Measurements from ENCODE around the gene TENM4. TPM values are rescaled to one million over a fixed set of nuclear protein-coding genes. Genes with fewer than 3 reads are reported as not detected.

TENM4 gene
- total and polyA plus RNA-seq, 2 of the 8 experiments (the other 6 are each of a cell fraction or from before 2014, with no cell fraction given) = 3.5 to 7.2 TPM

GRCh38 chr11:79030448-79030847 is 410.4 kb downstream of the TENM4 start:
- no peak overlapping the region for H3K27ac ChIP-seq (ENCODE audit: low read depth, low read length)
- no peak overlapping the region for H2AK5ac ChIP-seq (ENCODE audit: low read depth, low read length)
- H4K5ac ChIP-seq (ENCODE audit: insufficient read length, low read depth, low read length) = no peak overlapping the region
- H2BK15ac ChIP-seq (ENCODE audit: low read length) = no peak overlapping the region
- no peak overlapping the region for H3K4me2 ChIP-seq (ENCODE audit: insufficient read depth in 1 of 2, low read depth in 2 of 2, low read length in 2 of 2)
- H3K27me3 ChIP-seq (replicated peaks in 1 of 4; ENCODE audit: control insufficient read depth in 3 of 4, extremely low read depth in 1 of 4, insufficient read depth in 3 of 4, low read length in 3 of 4) = no peaks in the 10 kb centered on the region
- H3K79me1 ChIP-seq (ENCODE audit: low read depth, low read length) = no peaks in the 10 kb centered on the region
- ChIA-PET POLR2A (ENCODE audit: partially characterized antibody) (no interaction called here), CTCF (ENCODE audit: partially characterized antibody) (interaction anchor here (1.0 to 1.3 kb wide), 4 partner anchors 13 to 195 kb away, joined by 3 to 4 read pairs (median 3); no protein-coding TSS in a partner anchor)
- no peak overlapping the region for H3K18ac ChIP-seq (ENCODE audit: extremely low read depth, low read length)
- H2BK5ac ChIP-seq (ENCODE audit: low read depth, low read length) = no peak overlapping the region
- H3K14ac ChIP-seq (ENCODE audit: insufficient read length) = no peak overlapping the region
- no peak overlapping the region for H3K4me3 ChIP-seq (ENCODE audit: extremely low read depth in 1 of 4, insufficient read depth in 2 of 4, low read depth in 3 of 4, low read length in 4 of 4)
- H3K23me2 ChIP-seq (ENCODE audit: low read depth, low read length) = no peaks in the 10 kb centered on the region
- H4K20me1 ChIP-seq (replicated peaks in 1 of 2; ENCODE audit: control insufficient read depth in 1 of 2, insufficient read depth in 2 of 2, low read length in 2 of 2) = no peaks in the 10 kb centered on the region
- no peak overlapping the region for H2AFZ ChIP-seq (ENCODE audit: low read length)
- TF ChIP-seq TAF7 (optimal IDR thresholded peaks at IDR 0.05; ENCODE audit: borderline replicate concordance, low read depth, low read length) (no peak), SIN3A (conservative IDR thresholded peaks at IDR 0.05 in 1 of 2, IDR thresholded peaks at IDR 0.05 in 1 of 2; ENCODE audit: low read depth in 1 of 2, low read length in 2 of 2) (no peak), SAP30 (IDR thresholded peaks at IDR 0.05; ENCODE audit: insufficient read depth, insufficient replicate concordance, low read length) (no peak), ZNF274 (IDR thresholded peaks at IDR 0.05; ENCODE audit: borderline replicate concordance, extremely low read depth, low read length) (no peak)
- no peaks in the 10 kb centered on the region for H3K9me3 ChIP-seq (ENCODE audit: insufficient read depth in 2 of 2, low read depth in 1 of 2, low read length in 1 of 2)
- H3K4me1 ChIP-seq (replicated peaks in 1 of 4; ENCODE audit: control insufficient read depth in 3 of 4, insufficient read depth in 4 of 4, low read length in 3 of 4) = peaks cover 0 to 5% (median 2%) of the 10 kb centered on the region in 4 experiments; a peak in 2 of 7 replicates
- no peak overlapping the region for H3K56ac ChIP-seq (replicated peaks; ENCODE audit: insufficient read length, low read depth, low read length)
- no peak overlapping the region for H3K23ac ChIP-seq (ENCODE audit: insufficient read length)
- H3K79me2 ChIP-seq (ENCODE audit: control insufficient read depth in 1 of 2, insufficient read depth in 2 of 2, low read length in 2 of 2) = no peaks in the 10 kb centered on the region
- no peak overlapping the region for H3K9ac ChIP-seq (replicated peaks in 1 of 4; ENCODE audit: extremely low read depth in 1 of 4, low read depth in 3 of 4, low read length in 3 of 4)
- FAIRE-seq (no peak), DNase-seq (ENCODE audit: low read depth in 1 of 2, low spot score in 2 of 2) (no peak)
- no peaks in the 10 kb centered on the region for H3K36me3 ChIP-seq (ENCODE audit: control insufficient read depth in 2 of 4, insufficient read depth in 4 of 4, low read length in 3 of 4)
- no peak overlapping the region for H2BK120ac ChIP-seq (replicated peaks; ENCODE audit: low read depth, low read length)
- no peak overlapping the region for H3K4ac ChIP-seq (replicated peaks; ENCODE audit: insufficient read length, low read depth, low read length)
- no peak overlapping the region for H2BK12ac ChIP-seq (ENCODE audit: low read depth, low read length)
- no peak overlapping the region for H2BK20ac ChIP-seq (ENCODE audit: low read length)
- 92% methylated on average over 8 of the region's 9 CpGs; no CpG with 5 or more reads in 1 of the 2 experiments for WGBS, 2 experiments (ENCODE audit: extremely low coverage in 1 of 2, insufficient coverage in 1 of 2, insufficient read length in 1 of 2, insufficient replicate concordance in 2 of 2, low coverage in 1 of 2, low lambda C conversion rate in 2 of 2, missing lambda C conversion rate in 1 of 2)
- H4K8ac ChIP-seq (ENCODE audit: extremely low read depth, insufficient read depth, low read length) = no peak overlapping the region; the same call in 1 of the 2 replicates
- H4K91ac ChIP-seq (replicated peaks; ENCODE audit: insufficient read length, low read length) = no peak overlapping the region
